Sigmoid colon (tissue), 7 donors: ENCODE measurements around the gene ESRRA. TPM values are rescaled to one million over a fixed set of nuclear protein-coding genes. Genes with fewer than 3 reads are reported as not detected.

ENCODE experiments used
- DNase-seq: peaks from one replicate; pipeline ENCODE4 v3.0.0-alpha.2; 2019
- H3K27ac ChIP-seq, 4 donors: fragments of 200-600 bp; sonication (generic); one replicate each; pipeline ENCODE4 v1.5.1; 2016 to 2019; ENCODE audit warnings: mild to moderate bottlenecking in 1 of 4
- H3K27me3 ChIP-seq, 3 donors: fragments of 200-600 bp; sonication (generic); one replicate each; pipeline ENCODE4 v1.5.1; 2019; ENCODE audit warnings: mild to moderate bottlenecking in 1 of 3
- H3K36me3 ChIP-seq, 4 donors: fragments of 200-600 bp; sonication (generic); one replicate each; pipeline ENCODE4 v1.5.1; 2016 to 2019
- H3K4me1 ChIP-seq, 4 donors: fragments of 200-600 bp; sonication (generic); one replicate each; pipeline ENCODE4 v1.5.1; 2017 to 2019
- H3K4me3 ChIP-seq, 4 donors: fragments of 200-600 bp; sonication (generic); one replicate each; pipeline ENCODE4 v1.5.1; 2017 to 2019; ENCODE audit warnings: mild to moderate bottlenecking in 2 of 4, moderate library complexity in 1 of 4
- H3K9me3 ChIP-seq, 4 donors: fragments of 200-600 bp in 3 of 4; sonication (generic) in 3 of 4; one replicate each; pipeline versions ENCODE4 v1.5.1 to v1.6.1; 2013 to 2019
- CTCF ChIP-seq, 4 experiments: fragments of 450-650 bp in 3 of 4; fragments of 200-600 bp in 1 of 4; IDR thresholded peaks; one replicate each; pipeline ENCODE4 v1.5.1; 2016 to 2019; ENCODE audit warnings: antibody characterized with exemption in 4 of 4, mild to moderate bottlenecking in 3 of 4, moderate library complexity in 2 of 4
- EP300 ChIP-seq, 4 donors: sonication (generic); formaldehyde crosslinking; IDR thresholded peaks; one replicate each; pipeline ENCODE4 v1.6.1; 2017; ENCODE audit warnings: antibody characterized with exemption in 4 of 4
- POLR2A ChIP-seq, 2 donors: fragments of 450-650 bp; IDR thresholded peaks; one replicate each; pipeline ENCODE4 v1.6.1; 2016; ENCODE audit warnings: antibody characterized with exemption in 2 of 2, mild to moderate bottlenecking in 2 of 2, moderate library complexity in 2 of 2
- POLR2AphosphoS5 ChIP-seq, 4 donors: sonication (generic); formaldehyde crosslinking; IDR thresholded peaks; one replicate each; pipeline ENCODE4 v1.6.1; 2017; ENCODE audit warnings: antibody characterized with exemption in 4 of 4
- whole genome bisulfite sequencing, 2 donors: extraction: QIAGEN DNeasy Blood & Tissue Kit; methylation state at CpG; one replicate each; pipeline ENCODE4 v1.1.7; 2013; 5-methylcytosine and 5-hydroxymethylcytosine counted together
- intact Hi-C: fragments of 100-400 bp; cut with DNase I; formaldehyde crosslinking; loops from one replicate; pipeline ENCODE4 v1.15.1; 2023
- polyA plus RNA-seq, 3 donors: library from polyadenylated mRNA; stranded (reverse); fragments of 200-250 nt; gene quantifications; one replicate each; pipeline ENCODE4 v1.2.3, GENCODE V29; 2013
- total RNA-seq, 4 donors: library from RNA; depleted of rRNA; stranded (reverse); fragments of >200 nt; gene quantifications; one replicate each; pipeline ENCODE4 v1.1.0, GENCODE V29; 2016
- donor health status: healthy with polysubstance abuse.
- donor health status: Bipolar disorder and iron deficiency.
- donor health status: healthy.

Gene ESRRA
- total and polyA plus RNA-seq, 7 donors = 39.9 to 244 (median 48.7) TPM

- H3K36me3 ChIP-seq = peaks cover 5 to 61% (median 22%) of the 10 kb centered on the region in 4 donors
- WGBS, 2 donors = 88 to 94% methylated on average over 8 of the region's 8 CpGs
- peaks cover 0 to 12% (median 10%) of the 10 kb centered on the region in 4 donors for H3K4me1 ChIP-seq
- no peaks in the 10 kb centered on the region for H3K9me3 ChIP-seq
- no peak overlapping the region for H3K4me3 ChIP-seq
- no peak overlapping the region for H3K27ac ChIP-seq
- intact Hi-C loops = no loop called here
- no peak for TF ChIP-seq CTCF (IDR thresholded peaks at IDR 0.05)
- no peak for TF ChIP-seq POLR2AphosphoS5 (IDR thresholded peaks at IDR 0.05)
- TF ChIP-seq POLR2A (IDR thresholded peaks at IDR 0.05) = no peak
- TF ChIP-seq EP300 (IDR thresholded peaks at IDR 0.05) = no peak
- no peaks in the 10 kb centered on the region for H3K27me3 ChIP-seq
- no peak for DNase-seq
Observed at GRCh38 chr11:64278576-64279190, 26.6 kb upstream of the ESRRA start.

GRCh38 chr11:64281957-64282770 lies 23.2 kb upstream of the ESRRA start:
- DNase-seq = no peak
- intact Hi-C loops = no loop called here
- peaks cover 0 to 31% (median 28%) of the 10 kb centered on the region in 4 donors for H3K4me1 ChIP-seq

GRCh38 chr11:64283092-64283491 lies 22.2 kb upstream of the ESRRA start:
- DNase-seq = no peak
- H3K4me3 ChIP-seq = no peak overlapping the region
- intact Hi-C loops = no loop called here
- WGBS, 2 donors = 82 to 90% methylated on average over 3 of the region's 3 CpGs
- H3K9me3 ChIP-seq = no peaks in the 10 kb centered on the region
- H3K36me3 ChIP-seq = peaks cover 5 to 31% (median 18%) of the 10 kb centered on the region in 4 donors
- H3K27ac ChIP-seq = peak overlapping the region in 1 of 4 donors; percentile 97
- H3K4me1 ChIP-seq = peaks cover 0 to 31% (median 28%) of the 10 kb centered on the region in 4 donors
- TF ChIP-seq POLR2A (IDR thresholded peaks at IDR 0.05) (no peak), EP300 (IDR thresholded peaks at IDR 0.05) (no peak), POLR2AphosphoS5 (IDR thresholded peaks at IDR 0.05) (no peak), CTCF (IDR thresholded peaks at IDR 0.05) (no peak)
- no peaks in the 10 kb centered on the region for H3K27me3 ChIP-seq

More at GRCh38 chr11:64281957-64282770, 23.2 kb upstream of the ESRRA start:
- peaks cover 5 to 40% (median 18%) of the 10 kb centered on the region in 4 donors for H3K36me3 ChIP-seq
- no peak for TF ChIP-seq EP300 (IDR thresholded peaks at IDR 0.05)
- no peak for TF ChIP-seq POLR2AphosphoS5 (IDR thresholded peaks at IDR 0.05)
- TF ChIP-seq CTCF (IDR thresholded peaks at IDR 0.05) = no peak
- TF ChIP-seq POLR2A (IDR thresholded peaks at IDR 0.05) = no peak
- H3K9me3 ChIP-seq = no peaks in the 10 kb centered on the region
- no peak overlapping the region for H3K4me3 ChIP-seq
- H3K27me3 ChIP-seq = no peaks in the 10 kb centered on the region
- no peak overlapping the region for H3K27ac ChIP-seq
- 89 to 96% methylated on average over 22 of the region's 22 CpGs for WGBS, 2 donors

GRCh38 chr11:64284048-64284961 lies 21.0 kb upstream of the ESRRA start, which contains the start of gene BAD:
Gene BAD, minus strand, starts transcription at chr11:64284665. Its CDS starts 297 bp downstream, at chr11:64284368.
- peak; percentile 98 for DNase-seq
- Histone ChIP-seq H3K4me1 (peaks cover 0 to 31% (median 28%) of the 10 kb centered on the region in 4 donors), H3K36me3 (peaks cover 0 to 22% (median 13%) of the 10 kb centered on the region in 4 donors), H3K9me3 (no peaks in the 10 kb centered on the region), H3K27ac (peak within 1 kb of the TSS; percentile 96 to 99 (median 98)), H3K4me3 (peak within 1 kb of the TSS; percentile 69 to 81 (median 76)), H3K27me3 (peaks cover 0 to 1% (median 0%) of the 10 kb centered on the region in 3 donors)
- TF ChIP-seq POLR2A (IDR thresholded peaks at IDR 0.05) (peak; percentile 39 to 78), POLR2AphosphoS5 (IDR thresholded peaks at IDR 0.05) (peak; percentile 74 to 83 (median 80)), EP300 (IDR thresholded peaks at IDR 0.05) (no peak)
- intact Hi-C loops = loop anchor here (1.0 kb wide), 1 partner anchor 14 kb away; no protein-coding TSS in a partner anchor
- WGBS, 2 donors = 2 to 3% methylated on average over 44 of the region's 44 CpGs
